Measurements from ENCODE around the gene LCP1.

The LCP1 gene

DNA sequence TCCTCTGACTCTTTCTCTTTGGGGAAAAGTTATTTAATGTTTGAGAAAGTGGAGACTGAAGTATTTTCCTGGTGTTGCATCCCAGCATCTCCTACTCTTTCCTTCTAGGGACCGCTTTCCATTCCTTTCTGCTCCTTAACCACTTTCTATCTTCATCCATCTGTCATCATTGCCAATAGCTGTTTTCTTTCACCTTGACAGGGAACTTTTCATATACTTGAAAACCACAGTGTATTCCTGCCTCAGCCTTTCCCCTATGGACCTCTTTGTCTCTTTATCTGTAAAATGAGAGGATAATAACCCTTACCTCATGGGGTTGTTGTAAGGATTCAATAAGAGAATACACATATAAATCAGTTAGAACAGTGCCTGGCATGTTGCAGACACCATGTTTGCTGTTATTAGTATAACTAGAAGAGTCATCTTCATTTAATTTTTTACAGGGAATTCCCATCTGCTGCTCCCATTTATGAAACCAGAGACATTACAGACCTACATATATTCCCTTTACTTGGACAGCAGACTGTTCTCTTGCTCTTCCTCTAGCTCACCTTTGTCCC, 31.8 kb downstream of the LCP1 start:
- Histone ChIP-seq H2AFZ (no peak overlapping the region), H3K4me2 (ENCODE audit: low read length) (no peak overlapping the region), H3K27me3 (ENCODE audit: control insufficient read depth, insufficient read depth, low read length) (no peaks in the 10 kb centered on the region), H3K4me3 (ENCODE audit: low read depth, low read length) (no peak overlapping the region), H3K4me1 (no peaks in the 10 kb centered on the region), H3K79me2 (no peaks in the 10 kb centered on the region), H3K9ac (no peak overlapping the region), H3K36me3 (ENCODE audit: control insufficient read depth, insufficient read depth, low read length) (no peaks in the 10 kb centered on the region), H3K9me3 (ENCODE audit: control insufficient read depth, low read length) (no peaks in the 10 kb centered on the region), H3K27ac (no peak overlapping the region)
- TF ChIP-seq CTCF (IDR thresholded peaks at IDR 0.05) = no peak

GRCh38 chr13:46149272-46150133, 32.5 kb downstream of the LCP1 start:
- H3K27ac ChIP-seq = no peak overlapping the region
- H2AFZ ChIP-seq = no peak overlapping the region
- no peaks in the 10 kb centered on the region for H3K36me3 ChIP-seq (ENCODE audit: control insufficient read depth, insufficient read depth, low read length)
- no peaks in the 10 kb centered on the region for H3K27me3 ChIP-seq (ENCODE audit: control insufficient read depth, insufficient read depth, low read length)
- no peaks in the 10 kb centered on the region for H3K79me2 ChIP-seq
- no peak overlapping the region for H3K9ac ChIP-seq
- H3K4me3 ChIP-seq (ENCODE audit: low read depth, low read length) = no peak overlapping the region
- no peak overlapping the region for H3K4me2 ChIP-seq (ENCODE audit: low read length)
- H3K9me3 ChIP-seq (ENCODE audit: control insufficient read depth, low read length) = no peaks in the 10 kb centered on the region
- TF ChIP-seq CTCF (IDR thresholded peaks at IDR 0.05) = no peak
- no peaks in the 10 kb centered on the region for H3K4me1 ChIP-seq

DNA sequence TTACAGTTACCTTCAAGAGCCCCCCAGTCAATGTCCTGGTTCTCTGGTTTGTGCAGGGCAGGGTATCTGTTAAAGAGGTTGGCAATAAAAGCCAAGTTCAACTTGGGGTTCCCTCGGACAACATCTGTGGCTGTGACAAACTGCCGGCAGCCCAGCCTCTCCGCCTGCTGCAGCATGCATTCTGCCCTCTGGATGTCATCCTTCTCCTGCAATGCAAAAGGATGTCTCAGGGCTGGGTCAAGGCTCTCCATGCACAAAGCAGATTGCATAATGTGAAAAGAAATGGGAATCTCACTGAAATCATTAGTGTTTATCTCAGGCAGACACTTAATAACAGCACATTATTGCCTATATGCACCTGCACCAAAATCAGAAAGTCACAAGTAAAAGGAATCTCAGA, 35.1 kb downstream of the LCP1 start:
- Histone ChIP-seq H3K36me3 (ENCODE audit: control insufficient read depth, insufficient read depth, low read length) (no peaks in the 10 kb centered on the region), H3K4me2 (ENCODE audit: low read length) (no peak overlapping the region), H3K79me2 (no peaks in the 10 kb centered on the region), H3K4me3 (ENCODE audit: low read depth, low read length) (no peak overlapping the region), H3K9ac (no peak overlapping the region), H3K4me1 (peaks cover 3% of the 10 kb centered on the region), H3K27ac (no peak overlapping the region), H3K27me3 (ENCODE audit: control insufficient read depth, insufficient read depth, low read length) (no peaks in the 10 kb centered on the region), H2AFZ (no peak overlapping the region), H3K9me3 (ENCODE audit: control insufficient read depth, low read length) (no peaks in the 10 kb centered on the region)
- TF ChIP-seq CTCF (IDR thresholded peaks at IDR 0.05) = peak; percentile 36

- Histone ChIP-seq H3K4me3 (ENCODE audit: low read depth, low read length) (no peak overlapping the region), H3K9ac (no peak overlapping the region), H3K4me2 (ENCODE audit: low read length) (no peak overlapping the region), H3K27ac (no peak overlapping the region), H3K9me3 (ENCODE audit: control insufficient read depth, low read length) (no peaks in the 10 kb centered on the region), H3K27me3 (ENCODE audit: control insufficient read depth, insufficient read depth, low read length) (no peaks in the 10 kb centered on the region), H3K4me1 (peaks cover 3% of the 10 kb centered on the region), H3K79me2 (no peaks in the 10 kb centered on the region), H2AFZ (no peak overlapping the region), H3K36me3 (ENCODE audit: control insufficient read depth, insufficient read depth, low read length) (no peaks in the 10 kb centered on the region)
- no peak for TF ChIP-seq CTCF (IDR thresholded peaks at IDR 0.05)
These were observed 36.0 kb downstream of the LCP1 start for GRCh38 chr13:46145950-46146349.
